Measurements from ENCODE around the gene FKBP1A. TPM values are rescaled to one million over a fixed set of nuclear protein-coding genes. Genes with fewer than 3 reads are reported as not detected.

FKBP1A gene
- total and polyA plus RNA-seq, 2 donors (not counting 3 experiments of a cell fraction or from before 2014, with no cell fraction given), result 968 to 1,972 TPM

DNA sequence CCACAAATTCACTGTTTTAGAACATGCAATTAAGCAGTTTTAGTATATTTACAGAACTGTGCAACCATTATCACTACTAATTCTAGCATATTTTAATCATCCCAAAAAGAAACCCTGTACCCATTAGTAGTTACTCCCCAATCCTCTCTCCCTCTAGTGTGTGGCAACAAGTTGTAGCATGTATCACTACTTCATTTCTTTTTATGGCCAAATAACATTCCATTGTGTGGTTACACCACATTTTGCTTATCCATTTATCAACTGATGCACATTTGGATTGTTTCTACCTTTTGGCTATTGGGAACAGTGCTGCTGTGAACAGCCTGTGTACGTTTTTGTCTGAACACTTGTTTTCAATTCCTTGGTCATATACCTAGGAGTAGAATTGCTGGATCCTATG lies 31.5 kb upstream of the FKBP1A start:
- no peak for DNase-seq (ENCODE audit: low read depth, low spot score)
- intact Hi-C loops (cut with micrococcal nuclease), result no loop called here
- no TSS peak for BruUV-seq (replicated peaks)

More for the DNA sequence above, 31.5 kb upstream of the FKBP1A start:
- Histone ChIP-seq H3K9me3 (replicated peaks; ENCODE audit: control insufficient read depth, insufficient read depth, low read length) (peaks cover 3% of the 10 kb centered on the region), H3K36me3 (ENCODE audit: control insufficient read depth in 2 of 2, extremely low read depth in 1 of 2, insufficient read depth in 2 of 2, low read length in 2 of 2) (no peaks in the 10 kb centered on the region), H2AFZ (ENCODE audit: low read depth, low read length) (no peak overlapping the region), H3K4me1 (ENCODE audit: control insufficient read depth, extremely low read depth, insufficient read depth, low read length) (no peaks in the 10 kb centered on the region), H3K4me3 (replicated peaks in 1 of 3; ENCODE audit: insufficient read depth in 1 of 3, low read depth in 1 of 3, low read length in 3 of 3) (no peak overlapping the region), H3K79me2 (ENCODE audit: control insufficient read depth, insufficient read depth, low read length) (no peaks in the 10 kb centered on the region), H3K27me3 (ENCODE audit: control insufficient read depth in 2 of 2, insufficient read depth in 2 of 2, low read length in 2 of 2) (no peaks in the 10 kb centered on the region), H3K4me2 (ENCODE audit: insufficient read depth, low read length) (no peak overlapping the region), H3K27ac (ENCODE audit: insufficient read depth, low read depth, low read length) (no peak overlapping the region), H3K9ac (replicated peaks; ENCODE audit: extremely low read depth, insufficient read depth, low read length) (no peak overlapping the region), H3K9me1 (replicated peaks; ENCODE audit: control insufficient read depth, extremely low read depth, insufficient read depth, low read length) (no peaks in the 10 kb centered on the region), H4K20me1 (replicated peaks; ENCODE audit: control insufficient read depth, extremely low read depth, insufficient read depth, low read length) (no peaks in the 10 kb centered on the region)
- no peak for FAIRE-seq
- ChIA-PET POLR2A (no interaction called here), CTCF (interaction anchor here (1.0 kb wide), 1 partner anchor 10 kb away, joined by 4 read pairs; no protein-coding TSS in a partner anchor)
- TF ChIP-seq EZH2 (IDR thresholded peaks at IDR 0.05; ENCODE audit: borderline replicate concordance, low read depth, low read length, severe bottlenecking) (no peak), GATA2 (IDR thresholded peaks at IDR 0.05; ENCODE audit: insufficient read depth, insufficient read length, low read depth, low read length) (no peak), POLR2A (IDR thresholded peaks at IDR 0.05; ENCODE audit: low read depth, low read length) (no peak), FOS (IDR thresholded peaks at IDR 0.05; ENCODE audit: borderline replicate concordance, insufficient read depth, low read length) (no peak), JUN (IDR thresholded peaks at IDR 0.05; ENCODE audit: borderline replicate concordance, insufficient read depth, insufficient read length, low read depth) (no peak), POLR2AphosphoS5 (IDR thresholded peaks at IDR 0.05; ENCODE audit: insufficient read depth, low read depth, low read length) (no peak), MYC (IDR thresholded peaks at IDR 0.05; ENCODE audit: low read depth, low read length) (no peak)
- TF ChIP-seq, protein P1, sequence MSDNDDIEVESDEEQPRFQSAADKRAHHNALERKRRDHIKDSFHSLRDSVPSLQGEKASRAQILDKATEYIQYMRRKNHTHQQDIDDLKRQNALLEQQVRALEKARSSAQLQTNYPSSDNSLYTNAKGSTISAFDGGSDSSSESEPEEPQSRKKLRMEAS (IDR thresholded peaks at IDR 0.05; ENCODE audit: insufficient read depth, insufficient read length), result no peak
- TF ChIP-seq, protein P2, sequence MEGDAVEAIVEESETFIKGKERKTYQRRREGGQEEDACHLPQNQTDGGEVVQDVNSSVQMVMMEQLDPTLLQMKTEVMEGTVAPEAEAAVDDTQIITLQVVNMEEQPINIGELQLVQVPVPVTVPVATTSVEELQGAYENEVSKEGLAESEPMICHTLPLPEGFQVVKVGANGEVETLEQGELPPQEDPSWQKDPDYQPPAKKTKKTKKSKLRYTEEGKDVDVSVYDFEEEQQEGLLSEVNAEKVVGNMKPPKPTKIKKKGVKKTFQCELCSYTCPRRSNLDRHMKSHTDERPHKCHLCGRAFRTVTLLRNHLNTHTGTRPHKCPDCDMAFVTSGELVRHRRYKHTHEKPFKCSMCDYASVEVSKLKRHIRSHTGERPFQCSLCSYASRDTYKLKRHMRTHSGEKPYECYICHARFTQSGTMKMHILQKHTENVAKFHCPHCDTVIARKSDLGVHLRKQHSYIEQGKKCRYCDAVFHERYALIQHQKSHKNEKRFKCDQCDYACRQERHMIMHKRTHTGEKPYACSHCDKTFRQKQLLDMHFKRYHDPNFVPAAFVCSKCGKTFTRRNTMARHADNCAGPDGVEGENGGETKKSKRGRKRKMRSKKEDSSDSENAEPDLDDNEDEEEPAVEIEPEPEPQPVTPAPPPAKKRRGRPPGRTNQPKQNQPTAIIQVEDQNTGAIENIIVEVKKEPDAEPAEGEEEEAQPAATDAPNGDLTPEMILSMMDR (IDR thresholded peaks at IDR 0.05; ENCODE audit: extremely low read depth in 1 of 2, insufficient read depth in 1 of 2, low read depth in 1 of 2, low read length in 2 of 2), result no peak
- dilution Hi-C loops (cut with MboI; ENCODE audit: extremely low pct_ligation_motif_present, low sequenced_read_pairs), result no loop called here

All from endothelial cell of umbilical vein (primary cell).